GM19240 (cell line): ENCODE measurements around the gene EFNA1.

Source experiments
- DNase-seq: peaks from one replicate; pipeline ENCODE4 v3.0.0; 2011; ENCODE audit warnings: low spot score; ENCODE audit not compliant: insufficient read length

The EFNA1 gene, protein sequence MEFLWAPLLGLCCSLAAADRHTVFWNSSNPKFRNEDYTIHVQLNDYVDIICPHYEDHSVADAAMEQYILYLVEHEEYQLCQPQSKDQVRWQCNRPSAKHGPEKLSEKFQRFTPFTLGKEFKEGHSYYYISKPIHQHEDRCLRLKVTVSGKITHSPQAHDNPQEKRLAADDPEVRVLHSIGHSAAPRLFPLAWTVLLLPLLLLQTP

DNA sequence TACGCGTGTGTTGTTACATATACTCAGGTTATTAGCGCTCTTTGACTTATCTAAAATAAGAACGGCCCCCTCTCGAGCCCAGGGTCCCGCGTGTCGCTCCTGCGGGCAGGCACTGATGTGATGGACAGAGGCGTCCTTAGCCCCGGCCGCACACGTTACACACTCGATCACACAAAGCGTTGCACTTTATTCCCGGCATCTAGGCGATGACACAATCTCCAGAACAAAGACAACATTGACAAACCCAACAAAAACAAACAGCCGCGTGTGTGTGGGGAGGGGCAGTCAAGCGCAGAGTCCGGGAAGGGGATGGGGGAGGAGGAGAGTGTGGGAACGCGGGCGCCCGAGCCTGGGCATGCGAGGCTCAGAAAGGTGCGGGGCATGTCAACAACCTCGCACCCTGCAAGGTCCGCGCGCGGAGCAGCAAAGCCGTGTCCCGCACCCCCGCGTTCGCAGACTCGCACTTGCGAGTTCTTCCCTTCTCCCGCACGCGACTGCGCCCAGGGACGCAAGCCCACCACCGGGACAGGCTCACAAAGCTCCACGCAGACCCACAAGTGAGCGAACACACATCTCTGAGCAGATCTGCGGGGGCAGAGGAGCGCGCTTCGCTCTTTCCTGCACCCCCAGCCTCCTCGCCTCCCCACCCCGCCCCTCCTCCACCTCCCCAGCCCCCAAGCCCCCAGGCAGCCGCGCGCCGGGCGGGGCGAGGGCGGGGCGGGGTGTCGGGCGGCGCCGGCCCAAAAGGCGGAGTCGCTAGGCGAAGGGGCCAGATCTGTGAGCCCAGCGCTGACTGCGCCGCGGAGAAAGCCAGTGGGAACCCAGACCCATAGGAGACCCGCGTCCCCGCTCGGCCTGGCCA lies at the start of gene EFNA1:
Gene EFNA1 (plus strand): TSS at position 772 of the 862 bp plus-strand sequence. CDS start 102 bp downstream, outside the sequence.
- DNase-seq = no peak

DNA sequence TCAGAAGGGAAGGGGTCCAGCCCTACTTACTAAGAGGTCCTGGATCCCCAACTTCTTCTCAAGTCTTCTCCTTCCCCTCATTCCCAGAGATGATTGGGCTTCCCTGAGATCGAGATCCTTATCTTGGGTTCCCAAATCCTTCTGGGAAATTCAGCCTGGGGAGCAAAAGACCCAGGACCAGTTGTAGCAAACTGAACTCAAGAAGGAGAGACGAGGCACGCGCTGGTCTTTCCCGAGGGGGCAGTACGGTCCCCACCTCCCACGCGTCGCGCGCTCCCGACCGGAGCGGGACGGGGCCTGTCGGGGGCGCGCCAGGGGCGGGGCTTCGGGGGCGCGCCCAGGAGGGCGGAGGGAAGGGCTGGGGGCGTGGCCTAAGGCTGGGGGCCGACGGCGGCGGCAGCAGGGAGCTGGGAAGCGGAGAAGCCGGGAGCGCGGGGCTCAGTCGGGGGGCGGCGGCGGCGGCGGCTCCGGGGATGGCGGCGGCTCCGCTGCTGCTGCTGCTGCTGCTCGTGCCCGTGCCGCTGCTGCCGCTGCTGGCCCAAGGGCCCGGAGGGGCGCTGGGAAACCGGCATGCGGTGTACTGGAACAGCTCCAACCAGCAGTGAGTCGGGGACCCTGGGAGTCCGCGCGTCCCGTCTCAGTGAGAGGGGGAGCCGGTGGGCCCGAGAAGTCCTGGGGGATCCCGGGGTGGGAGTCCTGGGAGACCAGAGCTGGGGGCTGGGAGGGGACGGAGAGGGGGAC lies 49.0 kb upstream of the EFNA1 start, which contains the start of gene EFNA3:
Gene EFNA3 (plus strand): TSS at position 369 of the 741 bp plus-strand sequence. CDS start 105 bp downstream, at position 474.
- peak; percentile 60 for DNase-seq

DNA sequence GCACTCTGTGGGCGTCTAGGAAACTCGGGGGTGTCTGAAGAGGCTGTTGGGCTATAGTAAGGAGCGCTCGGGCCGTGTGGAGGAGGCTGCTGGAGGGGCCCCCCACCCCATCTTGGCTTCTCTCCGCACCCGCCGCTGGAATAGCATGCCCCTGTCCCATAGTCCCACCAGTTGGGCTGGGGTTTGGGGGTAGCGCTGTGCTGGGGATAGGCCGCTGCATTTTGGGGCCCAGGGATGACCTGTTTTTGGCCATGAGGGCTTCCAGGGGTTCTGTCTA lies 48.5 kb upstream of the EFNA1 start:
- DNase-seq = no peak

DNA sequence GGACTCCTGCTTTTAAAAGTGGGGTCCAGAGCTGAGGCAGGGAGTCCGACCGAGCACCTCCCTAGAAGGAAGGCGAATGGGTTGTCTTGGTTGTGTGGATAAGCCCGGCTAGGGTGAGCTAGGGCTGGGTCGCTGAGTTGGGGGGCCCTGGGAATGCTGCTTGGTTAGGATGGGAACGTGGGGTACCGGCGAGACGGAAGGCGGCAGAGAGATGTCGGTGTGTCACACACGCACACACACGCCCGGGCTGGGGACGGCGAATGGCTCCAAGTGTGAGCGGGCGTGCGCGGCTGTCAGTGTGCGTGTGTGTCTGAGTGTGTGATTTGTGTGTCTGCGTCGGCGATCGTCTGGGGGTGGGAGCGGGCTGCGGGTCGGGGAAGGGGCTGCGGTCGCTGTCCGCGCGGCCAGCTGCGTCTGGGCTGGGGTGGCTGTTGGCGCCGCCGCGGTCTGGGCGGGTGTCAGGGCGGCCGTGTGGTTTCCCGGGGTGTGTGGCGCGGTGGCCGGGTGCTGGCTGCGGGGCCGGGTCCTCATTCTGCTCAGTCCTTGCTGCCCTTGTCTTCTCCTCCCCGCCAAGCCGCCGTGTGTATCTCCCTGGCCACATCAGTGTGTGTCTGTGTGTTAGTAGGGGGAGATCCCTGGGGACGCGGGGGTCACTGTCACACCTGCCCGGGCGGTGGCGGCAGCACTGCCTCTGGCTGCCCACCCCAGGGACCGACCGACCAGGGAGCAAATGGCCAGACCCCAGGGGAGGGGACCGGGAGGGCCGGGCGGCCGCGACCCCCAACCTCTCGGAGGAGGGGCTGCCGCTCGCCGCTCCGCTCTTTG lies 48.0 kb upstream of the EFNA1 start:
- no peak for DNase-seq

DNA sequence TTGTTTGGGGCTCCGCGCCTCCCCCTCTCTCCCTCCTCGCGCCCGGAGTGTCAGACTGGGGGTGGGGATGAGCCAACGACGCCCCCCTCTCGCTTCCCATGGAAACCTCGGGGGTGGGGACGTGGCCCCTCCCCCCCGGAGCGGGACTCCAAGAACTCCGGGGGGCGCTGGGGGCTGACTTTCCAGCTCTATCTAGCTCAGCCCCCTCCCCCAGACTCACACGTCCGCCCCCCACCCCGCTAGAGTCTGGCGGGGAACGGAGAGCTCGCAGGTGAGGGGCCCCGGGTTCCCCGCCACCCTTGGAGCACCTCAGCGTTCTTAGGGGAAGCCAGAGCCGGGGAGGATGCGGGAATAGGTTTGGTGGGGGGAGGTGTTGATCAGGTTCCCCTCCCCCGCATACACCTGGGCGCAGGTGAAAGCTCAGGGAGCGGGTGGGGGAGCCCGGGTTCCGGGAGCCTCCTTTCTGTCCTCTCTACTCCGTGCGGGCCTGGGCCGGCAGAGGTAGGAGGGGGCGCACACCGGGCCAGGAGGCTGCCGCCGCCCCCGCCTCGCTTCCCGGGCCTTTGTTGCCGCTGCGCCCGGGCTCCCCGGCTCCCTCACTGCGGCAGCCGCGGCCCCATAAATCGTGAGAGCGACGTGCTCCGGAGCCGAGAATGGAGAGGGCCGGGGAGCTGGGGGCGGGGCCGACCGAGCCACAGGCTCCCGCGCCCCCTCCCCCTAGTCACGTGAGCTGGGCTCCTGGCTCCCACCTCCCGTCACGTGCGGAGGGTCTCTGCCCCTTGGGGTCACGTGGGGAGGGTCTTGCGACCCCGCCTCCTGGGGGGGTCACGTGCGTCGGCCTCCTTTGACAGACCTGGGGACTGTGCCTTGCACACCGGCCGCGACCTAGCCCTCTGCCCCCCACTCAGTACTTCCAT lies 47.1 kb upstream of the EFNA1 start:
- no peak for DNase-seq

DNA sequence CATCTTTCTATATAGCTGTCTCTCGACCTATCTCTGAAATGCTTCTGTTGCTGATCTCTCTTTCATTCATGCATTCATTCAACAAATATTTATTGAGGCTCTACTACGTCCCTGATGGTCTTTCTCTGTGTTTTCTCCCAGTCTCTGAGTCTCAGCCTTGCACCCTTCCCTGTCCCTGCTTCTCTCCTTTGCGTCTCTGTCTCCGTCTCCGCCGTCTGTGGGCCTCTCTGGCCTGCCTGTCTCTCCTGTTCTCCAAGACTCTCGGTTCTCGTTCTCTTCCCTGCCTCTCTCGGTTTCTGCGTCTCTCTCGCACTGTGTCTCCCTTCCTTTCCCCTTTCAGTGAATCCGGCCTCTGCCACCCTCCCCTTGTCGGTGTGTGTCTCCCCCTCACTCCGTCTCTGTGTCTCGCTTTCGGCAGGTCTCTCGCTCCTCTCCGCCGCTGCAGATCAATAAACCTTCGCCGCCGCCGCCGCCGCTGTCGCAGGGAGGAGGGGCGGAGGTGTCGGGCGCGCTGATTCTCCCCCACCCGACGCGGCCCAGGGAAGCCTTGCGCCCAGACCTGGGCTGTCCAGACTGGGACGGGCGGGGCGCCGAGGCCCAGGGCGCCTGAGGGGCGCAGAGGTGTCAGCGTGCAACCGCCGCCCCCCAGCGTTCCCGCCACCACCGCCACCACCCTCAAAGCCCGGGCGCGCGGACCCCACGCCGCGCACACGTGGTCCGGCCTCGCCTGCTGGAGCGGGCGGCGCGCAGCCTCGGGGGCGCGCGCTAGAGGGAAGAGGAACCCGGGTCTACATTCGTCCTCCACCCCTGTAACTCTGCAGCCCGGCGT lies 46.0 kb upstream of the EFNA1 start:
- no peak for DNase-seq

DNA sequence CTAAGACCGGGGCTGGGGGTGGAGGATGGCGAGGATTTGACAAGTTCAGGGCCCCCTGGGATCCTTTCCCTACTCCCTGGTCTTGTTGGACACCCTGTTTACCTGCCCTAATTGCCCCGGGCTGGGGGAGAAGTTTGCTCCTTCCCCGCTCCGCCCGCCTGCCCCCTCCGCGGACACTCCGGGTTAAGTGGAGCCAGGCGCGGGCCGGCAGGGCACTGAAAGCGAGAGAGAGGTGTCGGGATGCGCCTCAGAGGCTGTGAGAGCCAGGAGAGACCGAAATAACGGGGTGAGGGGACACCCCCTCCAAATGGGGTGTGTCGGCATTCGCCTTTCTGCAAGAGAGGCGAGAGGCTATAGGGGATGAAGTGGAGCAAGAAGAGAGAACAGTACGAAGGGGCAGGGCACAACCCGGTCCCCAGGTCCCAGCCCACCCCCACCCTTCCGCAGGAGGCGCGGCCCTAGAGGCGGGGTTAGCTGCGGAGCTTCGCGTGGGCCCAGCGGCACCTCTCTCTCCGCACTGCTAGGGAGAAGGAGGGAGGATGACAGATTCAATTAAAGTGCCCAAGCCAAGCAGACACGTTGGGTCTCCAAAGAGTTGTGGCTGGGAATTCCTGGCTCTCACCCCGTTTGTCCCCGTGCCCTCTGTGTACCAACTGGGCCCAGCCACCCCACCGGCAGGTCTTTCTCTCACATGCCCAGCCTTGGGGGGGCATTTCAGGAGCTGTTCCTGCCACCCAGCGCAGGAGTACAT lies 45.2 kb upstream of the EFNA1 start:
- DNase-seq = no peak

DNA sequence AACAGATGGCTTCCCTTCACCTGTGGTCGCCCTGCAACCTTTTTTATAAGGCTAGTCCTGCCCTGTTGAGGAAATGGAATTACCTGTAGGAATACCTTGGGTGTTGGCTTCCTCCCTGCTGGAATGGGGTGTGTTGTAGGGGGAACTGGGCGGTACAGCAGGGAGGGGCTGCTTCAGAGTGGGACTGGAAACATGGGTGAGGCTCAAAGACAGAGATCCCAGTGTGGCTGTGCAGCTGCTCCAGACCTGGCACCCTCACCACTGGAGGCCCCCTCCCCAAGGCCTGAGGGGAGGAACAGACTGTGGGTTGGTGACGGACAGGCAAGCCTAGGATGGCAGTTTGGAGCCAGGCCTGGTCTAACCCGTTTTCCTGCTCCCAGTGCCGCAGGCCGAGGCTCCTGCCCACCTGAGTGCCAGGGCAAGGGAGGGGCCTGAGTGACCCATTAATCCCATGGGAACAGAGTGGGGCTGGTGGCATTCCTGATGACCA lies 44.6 kb upstream of the EFNA1 start:
- DNase-seq = no peak

DNA sequence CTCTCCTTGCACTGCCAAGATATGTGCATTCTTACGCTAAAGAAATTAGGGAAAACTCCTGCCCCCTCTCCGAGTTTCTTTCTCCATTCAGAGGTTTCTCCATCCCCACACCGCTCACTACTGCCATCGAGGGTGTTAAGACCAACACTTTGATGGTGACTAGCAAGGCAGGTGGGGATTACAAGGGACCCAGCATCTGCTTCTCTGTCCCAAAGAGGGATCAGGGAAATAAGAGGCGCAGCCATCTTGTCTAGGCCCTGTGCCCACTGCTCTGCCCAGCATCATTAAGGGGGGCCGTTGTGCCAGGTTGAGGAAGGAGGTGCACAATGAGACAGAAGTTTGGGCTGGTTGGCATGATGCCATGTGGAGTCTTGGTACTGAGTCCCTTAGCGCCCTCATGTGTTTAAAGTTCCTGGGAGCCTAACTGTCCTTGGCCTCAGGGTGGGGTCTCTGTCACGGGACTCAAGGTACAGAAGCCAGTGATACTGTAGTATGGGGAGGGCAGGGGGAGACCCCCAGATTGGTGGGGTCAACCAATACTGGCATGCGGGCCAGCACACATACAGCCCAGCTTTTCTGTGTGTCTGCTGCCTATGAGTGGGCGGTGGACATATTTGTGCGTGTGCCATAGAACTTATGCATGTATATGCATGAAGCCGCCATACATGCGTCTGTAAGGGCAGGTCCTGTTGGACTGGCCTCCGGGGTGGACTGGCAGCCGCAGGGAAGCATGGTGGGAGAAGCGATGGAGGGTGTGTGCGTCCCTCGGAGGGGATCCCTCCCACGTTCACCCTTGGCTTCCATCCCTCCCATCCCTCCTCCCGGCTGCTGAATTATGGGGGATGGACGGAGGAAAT lies 43.6 kb upstream of the EFNA1 start:
- no peak for DNase-seq

DNA sequence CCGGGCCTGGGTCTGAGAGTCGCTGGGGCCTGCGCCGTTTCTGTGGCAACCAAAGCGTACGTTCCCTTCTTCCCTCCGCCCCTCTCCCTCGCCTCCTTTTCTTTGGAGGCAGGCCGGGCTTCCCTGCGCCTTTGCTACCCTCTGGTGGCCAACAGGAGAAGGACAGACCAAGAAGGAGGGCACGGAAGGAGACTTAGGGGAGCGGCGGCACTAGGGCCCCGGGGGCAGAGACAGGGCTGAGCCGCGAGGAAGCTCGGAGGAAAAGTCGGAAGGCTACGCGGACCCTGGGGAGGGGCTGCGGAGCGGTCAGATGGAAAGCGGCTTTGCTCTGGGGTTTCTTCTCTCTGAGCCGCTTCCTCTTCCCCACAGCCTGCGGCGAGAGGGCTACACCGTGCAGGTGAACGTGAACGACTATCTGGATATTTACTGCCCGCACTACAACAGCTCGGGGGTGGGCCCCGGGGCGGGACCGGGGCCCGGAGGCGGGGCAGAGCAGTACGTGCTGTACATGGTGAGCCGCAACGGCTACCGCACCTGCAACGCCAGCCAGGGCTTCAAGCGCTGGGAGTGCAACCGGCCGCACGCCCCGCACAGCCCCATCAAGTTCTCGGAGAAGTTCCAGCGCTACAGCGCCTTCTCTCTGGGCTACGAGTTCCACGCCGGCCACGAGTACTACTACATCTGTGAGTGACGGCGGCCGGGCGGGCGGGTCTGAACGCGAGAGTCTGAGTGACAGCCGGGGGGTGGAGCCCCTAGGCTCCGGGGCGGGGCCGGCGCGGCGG lies 42.8 kb upstream of the EFNA1 start:
- peak; percentile 98 for DNase-seq

DNA sequence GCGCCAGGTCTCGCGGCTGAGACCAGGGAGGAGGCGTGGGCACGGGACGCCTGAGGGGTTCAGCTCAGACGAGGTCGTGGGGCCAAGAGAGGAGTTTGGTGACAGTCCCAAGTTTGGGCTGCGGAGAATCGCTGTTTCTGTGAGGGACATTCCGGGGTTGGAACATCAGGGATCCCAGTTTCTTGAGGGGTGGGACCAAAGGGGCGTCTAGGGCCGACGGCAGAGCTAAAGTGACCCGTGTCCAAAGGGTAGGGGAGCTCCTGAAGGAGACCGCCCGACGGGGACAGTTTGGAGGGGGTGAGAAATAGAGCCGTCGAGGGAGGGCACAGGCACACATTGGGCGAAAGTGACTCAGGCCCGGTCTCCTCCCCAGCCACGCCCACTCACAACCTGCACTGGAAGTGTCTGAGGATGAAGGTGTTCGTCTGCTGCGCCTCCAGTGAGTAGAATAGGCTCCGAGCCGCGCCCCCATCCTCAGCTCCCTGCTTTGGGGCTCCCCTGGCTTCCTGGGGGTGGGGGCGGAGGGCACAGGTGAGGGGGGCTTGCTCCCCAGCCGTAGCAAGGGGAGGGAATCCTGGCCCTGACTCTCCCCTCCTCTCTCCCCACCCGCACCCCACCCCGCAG lies 42.1 kb upstream of the EFNA1 start:
- no peak for DNase-seq

DNA sequence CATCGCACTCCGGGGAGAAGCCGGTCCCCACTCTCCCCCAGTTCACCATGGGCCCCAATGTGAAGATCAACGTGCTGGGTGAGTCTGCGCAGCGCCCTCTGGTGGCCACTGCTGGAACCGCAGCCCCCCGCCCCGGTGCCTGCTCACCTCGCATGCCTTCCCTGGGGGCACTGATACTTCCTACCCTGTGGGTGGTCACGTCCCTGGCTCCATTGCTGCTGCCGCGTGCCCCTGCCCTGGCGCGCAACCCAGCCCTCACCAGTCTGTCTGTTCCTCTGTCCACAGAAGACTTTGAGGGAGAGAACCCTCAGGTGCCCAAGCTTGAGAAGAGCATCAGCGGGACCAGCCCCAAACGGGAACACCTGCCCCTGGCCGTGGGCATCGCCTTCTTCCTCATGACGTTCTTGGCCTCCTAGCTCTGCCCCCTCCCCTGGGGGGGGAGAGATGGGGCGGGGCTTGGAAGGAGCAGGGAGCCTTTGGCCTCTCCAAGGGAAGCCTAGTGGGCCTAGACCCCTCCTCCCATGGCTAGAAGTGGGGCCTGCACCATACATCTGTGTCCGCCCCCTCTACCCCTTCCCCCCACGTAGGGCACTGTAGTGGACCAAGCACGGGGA lies 41.4 kb upstream of the EFNA1 start:
- no peak for DNase-seq

DNA sequence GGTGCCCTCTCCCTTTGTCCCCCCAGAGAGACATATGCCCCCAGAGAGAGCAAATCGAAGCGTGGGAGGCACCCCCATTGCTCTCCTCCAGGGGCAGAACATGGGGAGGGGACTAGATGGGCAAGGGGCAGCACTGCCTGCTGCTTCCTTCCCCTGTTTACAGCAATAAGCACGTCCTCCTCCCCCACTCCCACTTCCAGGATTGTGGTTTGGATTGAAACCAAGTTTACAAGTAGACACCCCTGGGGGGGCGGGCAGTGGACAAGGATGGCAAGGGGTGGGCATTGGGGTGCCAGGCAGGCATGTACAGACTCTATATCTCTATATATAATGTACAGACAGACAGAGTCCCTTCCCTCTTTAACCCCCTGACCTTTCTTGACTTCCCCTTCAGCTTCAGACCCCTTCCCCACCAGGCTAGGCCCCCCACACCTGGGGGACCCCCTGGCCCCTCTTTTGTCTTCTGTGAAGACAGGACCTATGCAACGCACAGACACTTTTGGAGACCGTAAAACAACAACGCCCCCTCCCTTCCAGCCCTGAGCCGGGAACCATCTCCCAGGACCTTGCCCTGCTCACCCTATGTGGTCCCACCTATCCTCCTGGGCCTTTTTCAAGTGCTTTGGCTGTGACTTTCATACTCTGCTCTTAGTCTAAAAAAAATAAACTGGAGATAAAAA lies 40.7 kb upstream of the EFNA1 start:
- no peak for DNase-seq

DNA sequence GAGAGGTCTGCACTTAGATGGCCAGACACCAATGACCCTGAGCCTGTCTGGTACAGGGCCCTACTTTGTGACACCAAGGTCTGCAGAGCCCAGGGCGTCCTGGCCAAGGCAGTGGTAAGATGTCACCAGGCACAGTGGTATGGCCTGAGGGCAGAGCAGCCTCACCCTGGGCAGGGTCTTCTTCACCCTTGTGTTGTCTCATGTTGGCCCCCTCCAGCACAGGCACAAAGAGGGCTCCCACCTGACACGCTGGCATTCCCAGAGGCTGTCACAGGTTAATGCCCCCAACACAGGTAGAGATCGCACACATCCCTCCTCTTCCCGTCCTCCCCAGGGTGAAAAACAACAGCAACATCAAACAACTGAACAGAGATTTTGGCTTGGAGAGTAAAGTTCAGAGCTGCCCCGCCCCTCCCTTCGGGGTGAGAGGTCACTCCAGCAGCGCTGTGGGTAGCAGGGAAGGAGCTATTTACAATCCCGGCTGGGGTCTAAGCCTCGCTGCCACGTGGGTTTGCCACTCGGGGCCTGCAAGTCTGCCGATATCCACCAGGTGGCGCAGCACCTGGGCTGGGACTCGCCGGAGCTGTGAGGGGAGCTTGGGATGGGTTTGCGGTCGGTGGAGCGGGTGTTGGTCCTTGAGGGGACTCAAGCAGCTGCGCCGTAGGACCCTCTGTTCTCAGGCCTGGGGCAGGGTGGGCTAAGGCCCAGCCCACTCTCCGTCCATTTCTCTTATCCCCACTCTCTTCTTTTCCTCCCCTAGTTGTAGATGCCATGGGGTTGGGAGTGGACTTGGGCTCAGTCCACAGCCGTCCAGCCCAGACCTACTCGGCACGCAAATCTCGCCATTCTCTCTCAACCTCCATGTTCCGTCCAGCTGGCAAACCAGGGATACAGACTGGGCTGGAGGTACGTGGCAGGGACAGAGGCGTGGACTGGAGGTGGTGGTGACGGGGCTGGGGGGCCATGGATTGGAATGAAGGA lies 36.3 kb upstream of the EFNA1 start:
- DNase-seq = no peak
